Neural cell (in vitro differentiated cells): ENCODE measurements around the gene FAM110A.

Experiments used
- EZH2 ChIP-seq: fragments of 200-600, 300-800 bp; shearing (Covaris generic), sonication (generic); IDR thresholded peaks from 2 replicates; pipeline ENCODE4 v1.6.1; 2014; ENCODE audit warnings: antibody characterized with exemption, low read length, borderline replicate concordance, mild to moderate bottlenecking; ENCODE audit not compliant: insufficient read depth, poor library complexity, severe bottlenecking
- POLR2AphosphoS5 ChIP-seq: IDR thresholded peaks from 2 replicates; pipeline ENCODE4 v1.6.1; 2012
- RAD21 ChIP-seq: fragments of 450-650 bp; conservative IDR thresholded peaks from 2 replicates; pipeline ENCODE4 v1.6.1; 2014; ENCODE audit warnings: antibody characterized with exemption, mild to moderate bottlenecking, moderate library complexity
- TF ChIP-seq, protein P1 (sequence below): fragments of 450-650 bp; IDR thresholded peaks from 2 replicates; pipeline ENCODE4 v1.5.1; 2014; ENCODE audit warnings: antibody characterized with exemption, mild to moderate bottlenecking, moderate library complexity; ENCODE audit not compliant: poor library complexity, severe bottlenecking

DNA sequence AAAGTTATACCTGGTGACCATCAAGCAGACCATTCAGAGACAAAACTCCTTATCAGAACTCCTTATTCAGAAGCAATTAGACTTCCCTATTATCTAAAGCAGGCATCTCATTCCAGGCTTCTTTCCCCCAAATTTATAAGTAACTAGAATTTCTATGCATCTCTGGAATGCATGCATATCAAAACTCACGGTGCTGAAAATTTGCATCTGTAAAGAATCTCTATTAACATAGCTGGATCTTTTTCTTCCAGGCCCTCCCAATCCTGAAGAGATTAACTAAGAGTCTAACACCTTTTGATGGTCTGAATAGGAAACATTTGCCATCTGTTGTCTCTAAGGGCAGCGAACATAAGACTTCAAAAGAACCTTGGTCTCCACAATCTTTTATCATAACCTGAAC, 42.5 kb upstream of the FAM110A start:
- TF ChIP-seq EZH2 (no peak), POLR2AphosphoS5 (no peak), RAD21 (no peak)
- TF ChIP-seq, protein P1, sequence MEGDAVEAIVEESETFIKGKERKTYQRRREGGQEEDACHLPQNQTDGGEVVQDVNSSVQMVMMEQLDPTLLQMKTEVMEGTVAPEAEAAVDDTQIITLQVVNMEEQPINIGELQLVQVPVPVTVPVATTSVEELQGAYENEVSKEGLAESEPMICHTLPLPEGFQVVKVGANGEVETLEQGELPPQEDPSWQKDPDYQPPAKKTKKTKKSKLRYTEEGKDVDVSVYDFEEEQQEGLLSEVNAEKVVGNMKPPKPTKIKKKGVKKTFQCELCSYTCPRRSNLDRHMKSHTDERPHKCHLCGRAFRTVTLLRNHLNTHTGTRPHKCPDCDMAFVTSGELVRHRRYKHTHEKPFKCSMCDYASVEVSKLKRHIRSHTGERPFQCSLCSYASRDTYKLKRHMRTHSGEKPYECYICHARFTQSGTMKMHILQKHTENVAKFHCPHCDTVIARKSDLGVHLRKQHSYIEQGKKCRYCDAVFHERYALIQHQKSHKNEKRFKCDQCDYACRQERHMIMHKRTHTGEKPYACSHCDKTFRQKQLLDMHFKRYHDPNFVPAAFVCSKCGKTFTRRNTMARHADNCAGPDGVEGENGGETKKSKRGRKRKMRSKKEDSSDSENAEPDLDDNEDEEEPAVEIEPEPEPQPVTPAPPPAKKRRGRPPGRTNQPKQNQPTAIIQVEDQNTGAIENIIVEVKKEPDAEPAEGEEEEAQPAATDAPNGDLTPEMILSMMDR = no peak
